ENCODE data around the gene ANO10.

DNA sequence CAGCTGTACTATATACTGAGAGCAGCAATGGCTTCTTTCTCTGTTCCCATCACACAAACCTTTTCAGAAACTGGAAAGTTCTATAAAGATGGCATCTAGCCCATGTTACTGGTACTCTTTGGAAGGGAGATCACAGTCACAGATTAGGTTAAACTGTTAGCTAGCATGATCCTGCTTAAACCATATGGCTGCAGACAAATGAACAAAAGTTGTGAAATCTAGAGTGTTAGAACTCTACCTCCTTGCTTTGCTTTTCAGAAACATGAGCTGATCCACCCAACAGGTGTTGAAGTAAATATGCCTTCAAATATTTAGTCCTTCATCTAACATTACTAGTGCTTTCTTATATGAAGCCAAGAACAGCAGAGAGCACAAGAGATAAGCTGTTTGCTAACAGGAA is 232.9 kb downstream of the ANO10 start:
- TF ChIP-seq, protein P1, sequence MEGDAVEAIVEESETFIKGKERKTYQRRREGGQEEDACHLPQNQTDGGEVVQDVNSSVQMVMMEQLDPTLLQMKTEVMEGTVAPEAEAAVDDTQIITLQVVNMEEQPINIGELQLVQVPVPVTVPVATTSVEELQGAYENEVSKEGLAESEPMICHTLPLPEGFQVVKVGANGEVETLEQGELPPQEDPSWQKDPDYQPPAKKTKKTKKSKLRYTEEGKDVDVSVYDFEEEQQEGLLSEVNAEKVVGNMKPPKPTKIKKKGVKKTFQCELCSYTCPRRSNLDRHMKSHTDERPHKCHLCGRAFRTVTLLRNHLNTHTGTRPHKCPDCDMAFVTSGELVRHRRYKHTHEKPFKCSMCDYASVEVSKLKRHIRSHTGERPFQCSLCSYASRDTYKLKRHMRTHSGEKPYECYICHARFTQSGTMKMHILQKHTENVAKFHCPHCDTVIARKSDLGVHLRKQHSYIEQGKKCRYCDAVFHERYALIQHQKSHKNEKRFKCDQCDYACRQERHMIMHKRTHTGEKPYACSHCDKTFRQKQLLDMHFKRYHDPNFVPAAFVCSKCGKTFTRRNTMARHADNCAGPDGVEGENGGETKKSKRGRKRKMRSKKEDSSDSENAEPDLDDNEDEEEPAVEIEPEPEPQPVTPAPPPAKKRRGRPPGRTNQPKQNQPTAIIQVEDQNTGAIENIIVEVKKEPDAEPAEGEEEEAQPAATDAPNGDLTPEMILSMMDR (IDR thresholded peaks at IDR 0.05) = no peak
- TF ChIP-seq POLR2AphosphoS5 (IDR thresholded peaks at IDR 0.05) = no peak
- TF ChIP-seq EP300 (IDR thresholded peaks at IDR 0.05) = no peak

Measured in stomach (tissue), 4 donors.